Neural progenitor cell (in vitro differentiated cells): ENCODE data around the gene DDX17. TPM values are rescaled to one million over a fixed set of nuclear protein-coding genes. Genes with fewer than 3 reads are reported as not detected.

Source experiments
- DNase-seq: peaks from one replicate; pipeline ENCODE4 v3.0.0-alpha.2; 2016; ENCODE audit warnings: low spot score
- H2AFZ ChIP-seq: fragments of 200-600 bp; sonication (generic); replicated peaks from 2 replicates; pipeline ENCODE4 v1.6.1; 2016; ENCODE audit warnings: antibody characterized with exemption
- H3F3A ChIP-seq: fragments of 200-600 bp; sonication (generic); 2 replicates; pipeline ENCODE4 v1.6.1; 2016; ENCODE audit warnings: antibody characterized with exemption, low read depth
- H3K27ac ChIP-seq: fragments of 200-600 bp; sonication (generic); 2 replicates; pipeline ENCODE4 v1.5.1; 2016; ENCODE audit warnings: mild to moderate bottlenecking
- H3K27me3 ChIP-seq: fragments of 200-600 bp; sonication (generic); 2 replicates; pipeline ENCODE4 v1.6.1; 2016; ENCODE audit warnings: mild to moderate bottlenecking, moderate library complexity
- H3K36me3 ChIP-seq: fragments of 200-600 bp; sonication (generic); 2 replicates; pipeline ENCODE4 v1.5.1; 2016
- H3K4me1 ChIP-seq: fragments of 200-600 bp; sonication (generic); 2 replicates; pipeline ENCODE4 v1.6.1; 2016; ENCODE audit warnings: mixed run types
- H3K4me2 ChIP-seq: fragments of 200-600 bp; sonication (generic); 2 replicates; pipeline ENCODE4 v1.6.1; 2016
- H3K4me3 ChIP-seq: fragments of 200-600 bp; sonication (generic); 2 replicates; pipeline ENCODE4 v1.5.1; 2016
- H3K79me2 ChIP-seq: fragments of 200-600 bp; sonication (generic); 2 replicates; pipeline ENCODE4 v1.6.1; 2016; ENCODE audit warnings: low read depth
- H3K9ac ChIP-seq: fragments of 200-600 bp; sonication (generic); 2 replicates; pipeline ENCODE4 v1.6.1; 2016
- H3K9me3 ChIP-seq: fragments of 200-600 bp; sonication (generic); 2 replicates; pipeline ENCODE4 v1.5.1; 2016; ENCODE audit warnings: low read depth
- H4K20me1 ChIP-seq: fragments of 200-600 bp; sonication (generic); 2 replicates; pipeline ENCODE4 v1.6.1; 2016; ENCODE audit warnings: low read depth
- H3K27ac Mint-ChIP-seq: 3 replicates; pipeline ENCODE4 v1.8.0; 2021; ENCODE audit warnings: mixed read lengths
- H3K27me3 Mint-ChIP-seq: 2 replicates; pipeline ENCODE4 v1.8.0; 2022; ENCODE audit warnings: low read depth, mild to moderate bottlenecking, inconsistent platforms, moderate library complexity, mixed read lengths; ENCODE audit not compliant: insufficient read depth
- H3K36me3 Mint-ChIP-seq: 3 replicates; pipeline ENCODE4 v1.8.0; 2021; ENCODE audit warnings: mixed read lengths
- H3K4me1 Mint-ChIP-seq: 3 replicates; pipeline ENCODE4 v1.8.0; 2021; ENCODE audit warnings: mixed read lengths
- H3K4me3 Mint-ChIP-seq: 3 replicates; pipeline ENCODE4 v1.8.0; 2021; ENCODE audit warnings: mild to moderate bottlenecking, moderate library complexity, mixed read lengths
- H3K9me3 Mint-ChIP-seq: 3 replicates; pipeline ENCODE4 v1.8.0; 2020; ENCODE audit warnings: mixed read lengths
- EZH2 ChIP-seq: fragments of 200-600 bp; sonication (generic); IDR thresholded peaks from 2 replicates; pipeline ENCODE4 v1.6.1; 2017; ENCODE audit warnings: antibody characterized with exemption, mild to moderate bottlenecking, moderate library complexity
- EZH2phosphoT487 ChIP-seq: fragments of 200-600 bp; sonication (generic); IDR thresholded peaks from 2 replicates; pipeline ENCODE4 v1.6.1; 2017; ENCODE audit warnings: antibody characterized with exemption
- total RNA-seq: library from RNA; depleted of rRNA; stranded (reverse); fragments of >200 nt; gene quantifications from 2 replicates; pipeline ENCODE4 v1.2.3, GENCODE V29; 2015; ENCODE audit warnings: low replicate concordance
- TF ChIP-seq, protein P1 (sequence below): fragments of 200-600 bp; sonication (generic); IDR thresholded peaks from 2 replicates; pipeline ENCODE4 v1.5.1; 2017; ENCODE audit warnings: antibody characterized with exemption, mild to moderate bottlenecking

Gene DDX17
- total RNA-seq, 1 donor from 2014 or later = 621 TPM

DNA sequence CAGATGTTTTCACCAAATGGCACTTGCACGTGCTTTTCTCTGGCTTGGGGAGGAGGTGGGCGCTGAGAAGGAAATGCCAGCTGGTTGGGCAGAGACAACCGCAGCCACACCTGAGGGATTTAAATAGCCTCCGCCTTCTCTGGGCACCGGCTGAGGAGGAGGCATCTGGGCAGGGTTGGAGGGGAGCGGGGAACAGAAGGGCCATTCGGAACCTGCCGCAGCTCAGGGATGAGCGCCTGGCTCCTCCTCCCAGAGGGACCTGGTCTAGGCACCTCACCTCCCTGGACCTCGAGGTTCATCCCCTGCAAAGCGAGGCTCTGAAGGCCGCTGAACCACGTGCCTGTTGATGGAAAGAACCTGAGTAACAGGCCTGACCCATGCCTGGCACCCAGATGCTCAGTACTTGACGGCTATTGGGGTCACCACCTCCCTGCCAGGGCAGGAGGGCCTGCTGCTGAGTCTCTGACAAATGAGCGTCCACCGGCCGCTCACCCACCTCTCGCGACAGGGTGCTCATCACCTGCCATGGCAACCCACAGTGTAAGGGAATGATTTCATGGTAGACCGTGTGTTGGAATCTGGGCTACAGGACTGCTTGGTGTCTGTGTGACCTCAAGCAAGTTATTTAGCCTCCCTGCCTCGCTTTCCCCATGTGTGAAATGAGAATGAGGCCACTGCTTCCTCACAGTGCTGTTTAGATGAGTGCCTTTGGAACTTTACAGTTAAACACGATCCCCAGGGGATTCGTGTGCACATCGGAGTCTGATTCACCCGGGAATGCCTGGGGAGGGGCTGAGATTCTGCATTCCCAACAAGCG is 40.2 kb downstream of the DDX17 start:
- Histone ChIP-seq H3F3A (peaks cover 28% of the 10 kb centered on the region), H3K4me1 (peaks cover 27% of the 10 kb centered on the region), H3K27me3 (peaks cover 79% of the 10 kb centered on the region), H3K36me3 (no peaks in the 10 kb centered on the region), H2AFZ (no peak overlapping the region), H3K9ac (no peak overlapping the region), H3K4me2 (no peak overlapping the region), H3K4me3 (no peak overlapping the region), H3K79me2 (no peaks in the 10 kb centered on the region), H3K27ac (no peak overlapping the region), H4K20me1 (no peaks in the 10 kb centered on the region), H3K9me3 (no peaks in the 10 kb centered on the region)
- Mint-ChIP-seq H3K4me3 (peak overlapping the region; percentile 30), H3K27me3 (peaks cover 39% of the 10 kb centered on the region), H3K9me3 (no peaks in the 10 kb centered on the region), H3K27ac (no peak overlapping the region), H3K4me1 (peaks cover 47% of the 10 kb centered on the region), H3K36me3 (no peaks in the 10 kb centered on the region)
- TF ChIP-seq EZH2 (no peak), EZH2phosphoT487 (no peak)
- TF ChIP-seq, protein P1, sequence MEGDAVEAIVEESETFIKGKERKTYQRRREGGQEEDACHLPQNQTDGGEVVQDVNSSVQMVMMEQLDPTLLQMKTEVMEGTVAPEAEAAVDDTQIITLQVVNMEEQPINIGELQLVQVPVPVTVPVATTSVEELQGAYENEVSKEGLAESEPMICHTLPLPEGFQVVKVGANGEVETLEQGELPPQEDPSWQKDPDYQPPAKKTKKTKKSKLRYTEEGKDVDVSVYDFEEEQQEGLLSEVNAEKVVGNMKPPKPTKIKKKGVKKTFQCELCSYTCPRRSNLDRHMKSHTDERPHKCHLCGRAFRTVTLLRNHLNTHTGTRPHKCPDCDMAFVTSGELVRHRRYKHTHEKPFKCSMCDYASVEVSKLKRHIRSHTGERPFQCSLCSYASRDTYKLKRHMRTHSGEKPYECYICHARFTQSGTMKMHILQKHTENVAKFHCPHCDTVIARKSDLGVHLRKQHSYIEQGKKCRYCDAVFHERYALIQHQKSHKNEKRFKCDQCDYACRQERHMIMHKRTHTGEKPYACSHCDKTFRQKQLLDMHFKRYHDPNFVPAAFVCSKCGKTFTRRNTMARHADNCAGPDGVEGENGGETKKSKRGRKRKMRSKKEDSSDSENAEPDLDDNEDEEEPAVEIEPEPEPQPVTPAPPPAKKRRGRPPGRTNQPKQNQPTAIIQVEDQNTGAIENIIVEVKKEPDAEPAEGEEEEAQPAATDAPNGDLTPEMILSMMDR = no peak
- DNase-seq = no peak

DNA sequence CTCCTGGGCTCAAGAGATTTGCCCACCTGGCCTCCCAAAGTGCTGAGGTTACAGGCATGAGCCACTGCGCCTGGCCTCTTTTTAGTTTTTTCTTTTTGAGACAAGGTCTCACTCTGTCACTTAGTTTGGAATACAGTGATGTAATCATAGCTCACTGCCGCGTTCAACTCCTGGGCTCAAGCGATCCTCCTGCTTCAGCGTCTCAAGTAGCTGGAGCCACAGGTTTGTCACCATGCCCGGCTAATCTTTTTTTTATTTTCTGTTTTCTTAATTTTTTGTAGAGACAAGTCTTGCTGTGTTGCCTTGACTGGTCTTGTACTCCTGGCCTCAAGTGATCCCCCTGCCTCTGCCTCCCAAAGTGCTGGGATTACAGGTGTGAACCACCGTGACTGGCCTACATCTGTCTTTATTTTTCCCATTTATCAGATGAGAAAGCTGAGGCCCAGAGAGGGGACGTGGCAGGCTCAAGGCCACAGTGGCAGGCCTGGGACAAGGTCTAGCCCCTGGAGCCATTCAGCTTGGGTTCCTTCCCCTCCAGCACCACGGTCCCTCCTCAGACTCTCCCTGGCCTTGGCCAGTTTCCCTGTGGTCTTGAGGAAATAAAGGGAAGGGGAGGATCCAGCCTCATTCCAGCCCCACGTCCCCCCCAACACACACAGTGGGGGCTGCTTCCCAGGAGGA is 41.0 kb downstream of the DDX17 start:
- Histone ChIP-seq H3K27me3 (peaks cover 86% of the 10 kb centered on the region), H3K4me3 (no peak overlapping the region), H3K4me2 (no peak overlapping the region), H3K9me3 (no peaks in the 10 kb centered on the region), H3K4me1 (peaks cover 27% of the 10 kb centered on the region), H3K27ac (no peak overlapping the region), H3K9ac (no peak overlapping the region), H3K79me2 (no peaks in the 10 kb centered on the region), H2AFZ (no peak overlapping the region), H3F3A (peaks cover 35% of the 10 kb centered on the region), H3K36me3 (no peaks in the 10 kb centered on the region), H4K20me1 (no peaks in the 10 kb centered on the region)
- Mint-ChIP-seq H3K4me3 (no peak overlapping the region), H3K27ac (no peak overlapping the region), H3K4me1 (peaks cover 54% of the 10 kb centered on the region), H3K27me3 (peaks cover 41% of the 10 kb centered on the region), H3K9me3 (no peaks in the 10 kb centered on the region), H3K36me3 (no peaks in the 10 kb centered on the region)
- no peak for DNase-seq
- TF ChIP-seq, protein P1 = no peak
- TF ChIP-seq EZH2phosphoT487 (no peak), EZH2 (no peak)

DNA sequence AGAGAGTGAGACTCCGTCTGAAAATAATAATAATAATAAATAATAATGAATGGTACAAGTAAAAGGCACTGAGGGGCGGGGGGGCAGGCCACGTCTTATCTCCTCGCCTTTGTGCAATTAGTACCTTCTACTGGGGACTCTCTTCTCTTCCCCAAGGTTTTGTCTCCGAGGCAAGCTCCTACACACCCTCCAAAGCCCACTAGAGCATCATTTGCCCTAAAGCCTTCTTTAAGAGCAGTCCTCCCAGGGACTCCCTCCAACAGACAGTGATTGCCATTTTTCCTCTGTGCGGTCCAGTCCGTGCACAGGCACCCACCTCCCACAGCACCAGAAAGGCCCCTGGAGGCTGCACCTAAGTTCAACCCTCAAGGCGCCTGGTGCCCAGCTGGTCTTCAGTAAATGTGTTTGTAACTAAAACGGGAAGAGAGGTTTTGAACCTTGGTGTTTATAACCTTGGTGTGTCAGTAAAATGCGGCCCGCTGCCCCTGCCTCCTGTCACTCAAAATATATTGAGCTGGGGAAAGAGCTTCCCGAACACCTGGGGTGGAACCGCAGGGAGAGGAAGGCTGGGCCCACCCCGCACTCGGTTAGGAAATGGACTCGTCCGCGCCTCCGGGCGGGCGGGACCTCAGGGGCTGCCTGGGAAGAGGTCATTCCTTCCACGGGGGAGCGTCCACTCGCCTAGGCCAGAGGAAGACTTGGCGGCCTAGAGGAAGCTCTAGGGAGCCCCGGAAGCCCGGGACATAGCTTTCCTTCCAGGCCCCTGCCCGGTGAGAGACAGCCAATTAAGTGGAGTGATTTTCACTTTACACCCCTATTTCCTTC is 42.9 kb downstream of the DDX17 start:
- Mint-ChIP-seq H3K9me3 (no peaks in the 10 kb centered on the region), H3K27me3 (peaks cover 40% of the 10 kb centered on the region), H3K4me1 (peaks cover 59% of the 10 kb centered on the region), H3K36me3 (no peaks in the 10 kb centered on the region), H3K4me3 (peak overlapping the region; percentile 73), H3K27ac (peak overlapping the region; percentile 81)
- peaks cover 93% of the 10 kb centered on the region for H3K27me3 ChIP-seq
- no peak overlapping the region for H3K9ac ChIP-seq
- no peak overlapping the region for H3K27ac ChIP-seq
- H3K4me2 ChIP-seq = peak overlapping the region; percentile 69
- H3K4me1 ChIP-seq = peaks cover 25% of the 10 kb centered on the region
- peak overlapping the region; percentile 26 for H3K4me3 ChIP-seq
- peak overlapping the region; percentile 53 for H2AFZ ChIP-seq
- H4K20me1 ChIP-seq = no peaks in the 10 kb centered on the region
- peak; percentile 80 for DNase-seq
- TF ChIP-seq EZH2phosphoT487 = no peak
- no peak for TF ChIP-seq EZH2
- TF ChIP-seq, protein P1 = no peak
- H3K79me2 ChIP-seq = no peaks in the 10 kb centered on the region
- peaks cover 42% of the 10 kb centered on the region for H3F3A ChIP-seq
- H3K36me3 ChIP-seq = no peaks in the 10 kb centered on the region
- no peaks in the 10 kb centered on the region for H3K9me3 ChIP-seq
